ENCODE measurements around the gene DYNAP. TPM values are rescaled to one million over a fixed set of nuclear protein-coding genes. Genes with fewer than 3 reads are reported as not detected.

DYNAP gene, protein sequence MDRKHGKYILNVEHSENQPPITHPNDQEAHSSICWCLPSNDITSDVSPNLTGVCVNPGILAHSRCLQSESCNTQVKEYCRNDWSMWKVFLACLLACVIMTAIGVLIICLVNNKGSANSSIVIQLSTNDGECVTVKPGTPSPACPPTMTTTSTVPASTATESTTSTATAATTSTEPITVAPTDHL
- total RNA-seq, result not detected

DNA sequence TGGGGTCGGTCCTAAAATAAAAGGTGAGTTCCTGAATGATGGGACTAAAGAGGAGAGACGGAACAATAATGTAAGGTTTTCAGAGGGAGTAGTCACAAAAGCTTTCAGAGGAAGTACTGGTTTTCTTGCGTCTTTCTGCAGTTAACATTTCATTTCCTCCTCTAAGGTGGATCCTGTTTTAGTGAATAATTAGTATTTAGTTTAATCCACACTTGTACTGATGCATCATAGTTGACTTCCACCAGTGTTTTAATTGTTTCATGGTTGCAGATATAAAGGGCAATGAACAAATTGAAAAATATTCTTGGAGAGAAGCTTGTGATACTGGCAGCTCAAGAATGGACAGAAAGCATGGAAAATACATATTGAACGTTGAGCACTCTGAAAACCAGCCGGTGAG lies at the start of gene DYNAP:
DYNAP (plus strand) TSS at position 301 of the 400 bp plus-strand sequence; CDS start at position 339, 38 bp downstream.

Other genes starting within 250 kb of the DYNAP start
- not detected for gene STARD6, start 233.4 kb upstream of the DYNAP start, total RNA-seq
- 1 to 10 TPM; 7.1 to 8.1 TPM for gene C18orf54, start 233.3 kb upstream of the DYNAP start, total RNA-seq
- gene RAB27B, start 237.2 kb downstream of the DYNAP start, total RNA-seq, result 1 to 10 TPM; 2.1 to 3.4 TPM